A204.1 (cell line): ENCODE results near the gene RAB22A.
A peak's percentile ranks its signal among the peaks of the same experiment; 100 is the strongest.

Source experiments
- FAIRE-seq: peaks from 2 replicates; lab custom pipeline; 2012; peaks lifted over from hg19 to GRCh38; lab: Jason Lieb, UNC

RAB22A gene

GRCh38 chr20:58309591-58310290 lies at the start of gene RAB22A:
RAB22A (plus strand) TSS chr20:58309715; CDS start chr20:58309977, 262 bp downstream.
- no peak for FAIRE-seq

- no peak for FAIRE-seq
These were observed 49.5 kb upstream of the RAB22A start for GRCh38 chr20:58260006-58260405.

GRCh38 chr20:58261660-58262059 lies 47.9 kb upstream of the RAB22A start:
- no peak for FAIRE-seq

- no peak for FAIRE-seq
These were observed 45.2 kb upstream of the RAB22A start for GRCh38 chr20:58264271-58264670.

- no peak for FAIRE-seq
These were observed 41.9 kb upstream of the RAB22A start for GRCh38 chr20:58267389-58268215.

- FAIRE-seq, result no peak
These were observed 41.1 kb upstream of the RAB22A start for GRCh38 chr20:58268421-58268821.

- no peak for FAIRE-seq
These were observed 40.4 kb upstream of the RAB22A start for GRCh38 chr20:58268936-58269619.

GRCh38 chr20:58271606-58272351 lies 37.7 kb upstream of the RAB22A start:
- no peak for FAIRE-seq

- peak; percentile 21 for FAIRE-seq
These were observed 35.1 kb upstream of the RAB22A start for GRCh38 chr20:58274384-58274783.

GRCh38 chr20:58277107-58277506 lies 32.4 kb upstream of the RAB22A start:
- FAIRE-seq, result no peak

GRCh38 chr20:58277578-58278472 lies 31.7 kb upstream of the RAB22A start:
- FAIRE-seq, result no peak

- no peak for FAIRE-seq
These were observed 22.8 kb upstream of the RAB22A start for GRCh38 chr20:58286729-58287128.

GRCh38 chr20:58287638-58288037 lies 21.9 kb upstream of the RAB22A start:
- FAIRE-seq, result no peak

GRCh38 chr20:58289143-58289542 lies 20.4 kb upstream of the RAB22A start:
- no peak for FAIRE-seq

- no peak for FAIRE-seq
These were observed 16.1 kb upstream of the RAB22A start for GRCh38 chr20:58293453-58293852.

GRCh38 chr20:58294497-58295455 lies 14.7 kb upstream of the RAB22A start:
- FAIRE-seq, result no peak

GRCh38 chr20:58296051-58296837 lies 13.3 kb upstream of the RAB22A start:
- FAIRE-seq, result no peak

GRCh38 chr20:58297394-58297793 lies 12.1 kb upstream of the RAB22A start:
- no peak for FAIRE-seq

- FAIRE-seq, result no peak
These were observed 9.2 kb upstream of the RAB22A start for GRCh38 chr20:58300321-58300720.
